Lower lobe of right lung (tissue), 2 donors: ENCODE measurements around the gene WASL. TPM values are rescaled to one million over a fixed set of nuclear protein-coding genes. Genes with fewer than 3 reads are reported as not detected.

ENCODE experiments used
- ATAC-seq, 2 donors: fragments of 200-7000 bp; cut with Tn5 transposase; one replicate each; pipeline ENCODE4 v1.9.1; 2020 to 2022; ENCODE audit warnings: mild to moderate bottlenecking in 2 of 2, moderate library complexity in 2 of 2
- DNase-seq: peaks from one replicate; pipeline ENCODE4 v3.0.0-alpha.2; 2020
- H3K27ac ChIP-seq: fragments of 200-600 bp; one replicate; pipeline ENCODE4 v1.8.0; 2022
- H3K27me3 ChIP-seq: fragments of 200-600 bp; one replicate; pipeline ENCODE4 v1.8.0; 2022; ENCODE audit warnings: low read depth
- H3K36me3 ChIP-seq: fragments of 200-600 bp; one replicate; pipeline ENCODE4 v1.8.0; 2022; ENCODE audit warnings: mild to moderate bottlenecking
- H3K4me1 ChIP-seq: fragments of 200-600 bp; one replicate; pipeline ENCODE4 v1.8.0; 2022
- H3K4me3 ChIP-seq: fragments of 200-600 bp; one replicate; pipeline ENCODE4 v1.8.0; 2022; ENCODE audit warnings: mild to moderate bottlenecking
- H3K9me3 ChIP-seq: fragments of 200-600 bp; one replicate; pipeline ENCODE4 v1.8.0; 2022
- CTCF ChIP-seq: fragments of 200-600 bp; IDR thresholded peaks from one replicate; pipeline ENCODE4 v1.8.0; 2022; ENCODE audit warnings: antibody characterized with exemption, mild to moderate bottlenecking
- intact Hi-C: fragments of 100-400 bp; cut with DNase I; formaldehyde crosslinking; loops from one replicate; pipeline ENCODE4 v1.11.0; 2022
- total RNA-seq: library from RNA; stranded (reverse); fragmentation: NEBNext Ultra II Directional; extraction: Animal tissue kit (Norgen Biotek cat#: 25700); gene quantifications from one replicate; pipeline ENCODE4 v1.2.1, GENCODE V29; 2021
- donor health status: DM: no; HTN: yes; CAD: no; lungs with severe emphysema.

WASL gene
- total RNA-seq, 1 donor from 2014 or later = 33.3 TPM

- Histone ChIP-seq H3K36me3 (no peaks in the 10 kb centered on the region), H3K27ac (no peak overlapping the region), H3K9me3 (no peaks in the 10 kb centered on the region), H3K4me1 (peaks cover 5% of the 10 kb centered on the region), H3K4me3 (no peak overlapping the region), H3K27me3 (no peaks in the 10 kb centered on the region)
- TF ChIP-seq CTCF = no peak
- ATAC-seq = no peak
- intact Hi-C loops = no loop called here
- no peak for DNase-seq
Measured at GRCh38 chr7:123768493-123768892, 19.7 kb upstream of the WASL start.

GRCh38 chr7:123763191-123763661, 14.4 kb upstream of the WASL start:
- DNase-seq = no peak
- intact Hi-C loops = no loop called here
- Histone ChIP-seq H3K4me1 (no peaks in the 10 kb centered on the region), H3K36me3 (no peaks in the 10 kb centered on the region), H3K4me3 (no peak overlapping the region), H3K27ac (no peak overlapping the region), H3K27me3 (no peaks in the 10 kb centered on the region), H3K9me3 (no peaks in the 10 kb centered on the region)
- TF ChIP-seq CTCF = no peak
- ATAC-seq = no peak

- TF ChIP-seq CTCF = no peak
- Histone ChIP-seq H3K4me1 (no peaks in the 10 kb centered on the region), H3K27me3 (no peaks in the 10 kb centered on the region), H3K27ac (no peak overlapping the region), H3K9me3 (no peaks in the 10 kb centered on the region), H3K36me3 (no peaks in the 10 kb centered on the region), H3K4me3 (no peak overlapping the region)
- ATAC-seq = no peak
- no peak for DNase-seq
- intact Hi-C loops = no loop called here
Measured at GRCh38 chr7:123761729-123762128, 12.9 kb upstream of the WASL start.

- no peak for DNase-seq
- no peak for TF ChIP-seq CTCF
- Histone ChIP-seq H3K4me1 (no peaks in the 10 kb centered on the region), H3K9me3 (no peaks in the 10 kb centered on the region), H3K27ac (no peak overlapping the region), H3K4me3 (no peak overlapping the region), H3K36me3 (no peaks in the 10 kb centered on the region), H3K27me3 (no peaks in the 10 kb centered on the region)
- intact Hi-C loops = no loop called here
- no peak for ATAC-seq
Measured at GRCh38 chr7:123757095-123757494, 8.3 kb upstream of the WASL start.

- DNase-seq = no peak
- no peaks in the 10 kb centered on the region for H3K36me3 ChIP-seq
- intact Hi-C loops = no loop called here
- no peak overlapping the region for H3K27ac ChIP-seq
- no peaks in the 10 kb centered on the region for H3K27me3 ChIP-seq
- TF ChIP-seq CTCF = no peak
- no peak overlapping the region for H3K4me3 ChIP-seq
- H3K4me1 ChIP-seq = peaks cover 4% of the 10 kb centered on the region
- no peaks in the 10 kb centered on the region for H3K9me3 ChIP-seq
- no peak for ATAC-seq
Measured at GRCh38 chr7:123755338-123755737, 6.5 kb upstream of the WASL start.
